Measurements from ENCODE around the gene DIO3.

DIO3 gene

DNA sequence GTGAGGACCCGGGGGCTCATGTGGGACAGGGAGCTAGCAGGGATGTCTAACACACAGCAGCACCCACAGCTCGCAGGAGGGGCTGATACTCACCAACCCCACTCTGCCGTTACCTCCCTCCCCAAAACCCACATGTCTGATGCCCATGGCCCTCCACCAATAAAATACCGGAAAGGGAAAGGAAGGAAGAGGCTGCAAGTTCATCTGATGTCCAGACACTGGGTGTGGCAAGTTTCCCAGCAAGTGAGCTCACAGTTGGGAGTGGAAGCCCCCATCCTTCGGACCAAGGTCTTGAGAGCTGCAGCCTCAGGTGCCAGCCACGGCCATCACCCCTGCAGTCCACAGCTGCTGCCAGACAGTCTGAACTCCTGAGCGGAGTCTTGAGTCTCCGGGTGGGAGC is 39.3 kb upstream of the DIO3 start:
- H3K27me3 ChIP-seq (ENCODE audit: insufficient read depth, low read depth): peaks cover 33% of the 10 kb centered on the region; the same call in 1 of the 2 replicates
- H2AFZ ChIP-seq (ENCODE audit: low read depth): no peak overlapping the region
- H4K20me1 ChIP-seq (ENCODE audit: insufficient read depth): no peaks in the 10 kb centered on the region
- no peaks in the 10 kb centered on the region for H3K4me1 ChIP-seq (ENCODE audit: low read depth, poor library complexity, severe bottlenecking)
- no peak overlapping the region for H3K4me2 ChIP-seq
- no peak overlapping the region for H3K9ac ChIP-seq
- H3K79me2 ChIP-seq (ENCODE audit: insufficient read depth, low read depth): no peaks in the 10 kb centered on the region
- no peaks in the 10 kb centered on the region for H3K36me3 ChIP-seq (ENCODE audit: insufficient read depth)
- no peak overlapping the region for H3K4me3 ChIP-seq (IDR thresholded peaks at IDR 0.05; ENCODE audit: insufficient read depth, low read depth, low read length)
- no peak overlapping the region for H3K27ac ChIP-seq
- TF ChIP-seq, protein P1, sequence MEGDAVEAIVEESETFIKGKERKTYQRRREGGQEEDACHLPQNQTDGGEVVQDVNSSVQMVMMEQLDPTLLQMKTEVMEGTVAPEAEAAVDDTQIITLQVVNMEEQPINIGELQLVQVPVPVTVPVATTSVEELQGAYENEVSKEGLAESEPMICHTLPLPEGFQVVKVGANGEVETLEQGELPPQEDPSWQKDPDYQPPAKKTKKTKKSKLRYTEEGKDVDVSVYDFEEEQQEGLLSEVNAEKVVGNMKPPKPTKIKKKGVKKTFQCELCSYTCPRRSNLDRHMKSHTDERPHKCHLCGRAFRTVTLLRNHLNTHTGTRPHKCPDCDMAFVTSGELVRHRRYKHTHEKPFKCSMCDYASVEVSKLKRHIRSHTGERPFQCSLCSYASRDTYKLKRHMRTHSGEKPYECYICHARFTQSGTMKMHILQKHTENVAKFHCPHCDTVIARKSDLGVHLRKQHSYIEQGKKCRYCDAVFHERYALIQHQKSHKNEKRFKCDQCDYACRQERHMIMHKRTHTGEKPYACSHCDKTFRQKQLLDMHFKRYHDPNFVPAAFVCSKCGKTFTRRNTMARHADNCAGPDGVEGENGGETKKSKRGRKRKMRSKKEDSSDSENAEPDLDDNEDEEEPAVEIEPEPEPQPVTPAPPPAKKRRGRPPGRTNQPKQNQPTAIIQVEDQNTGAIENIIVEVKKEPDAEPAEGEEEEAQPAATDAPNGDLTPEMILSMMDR (conservative IDR thresholded peaks at IDR 0.05; ENCODE audit: low read depth, low read length): no peak

DNA sequence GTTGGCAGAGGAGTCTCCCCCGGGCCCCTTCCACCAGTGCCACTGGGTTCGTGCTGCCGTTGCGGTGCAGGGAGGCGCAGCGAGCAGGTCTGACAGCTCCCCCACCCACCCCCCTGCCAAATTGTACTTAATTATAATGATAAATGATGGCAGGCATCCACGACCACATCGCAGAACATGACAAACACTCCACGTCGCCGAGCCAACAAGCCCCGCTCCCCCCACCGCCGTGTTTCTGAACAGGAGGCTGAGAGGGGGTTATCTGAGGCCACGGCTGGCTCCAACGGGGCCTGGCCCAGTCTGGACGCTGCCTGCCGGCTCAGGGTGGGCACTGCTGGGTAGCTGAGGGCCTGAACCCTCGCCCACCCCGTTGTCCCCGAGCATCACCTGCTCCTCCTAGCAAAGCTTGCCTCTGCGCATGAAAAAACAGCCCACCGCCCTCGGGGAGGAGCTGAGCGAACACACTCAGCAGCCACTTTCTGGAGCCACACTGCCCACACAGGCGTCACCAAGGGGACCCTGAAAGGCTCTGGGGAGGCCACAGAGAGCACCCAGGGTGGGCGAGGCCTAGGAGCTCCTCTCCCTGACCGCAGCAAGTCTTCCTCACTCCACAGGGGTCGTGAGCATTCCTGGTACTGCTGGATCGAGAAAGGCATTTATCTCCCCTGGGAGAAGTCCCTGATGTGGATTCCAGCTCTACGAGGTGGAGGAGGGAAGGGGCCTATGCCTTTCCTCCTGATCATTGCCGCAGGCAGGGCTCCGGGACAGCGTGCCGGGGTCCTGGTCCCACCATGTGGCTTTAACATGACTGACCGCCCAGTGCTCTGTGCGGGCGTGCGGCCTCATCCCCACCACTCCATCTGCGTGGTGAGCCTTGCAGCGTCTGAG is 35.4 kb upstream of the DIO3 start:
- Histone ChIP-seq H3K4me1 (ENCODE audit: low read depth, poor library complexity, severe bottlenecking) (no peaks in the 10 kb centered on the region), H3K4me2 (no peak overlapping the region), H3K9ac (no peak overlapping the region), H3K4me3 (IDR thresholded peaks at IDR 0.05; ENCODE audit: insufficient read depth, low read depth, low read length) (no peak overlapping the region), H3K27me3 (ENCODE audit: insufficient read depth, low read depth) (peaks cover 24% of the 10 kb centered on the region; the same call in 1 of the 2 replicates), H3K36me3 (ENCODE audit: insufficient read depth) (no peaks in the 10 kb centered on the region), H4K20me1 (ENCODE audit: insufficient read depth) (no peaks in the 10 kb centered on the region), H3K27ac (no peak overlapping the region), H2AFZ (ENCODE audit: low read depth) (no peak overlapping the region), H3K79me2 (ENCODE audit: insufficient read depth, low read depth) (no peaks in the 10 kb centered on the region)
- TF ChIP-seq, protein P1 (conservative IDR thresholded peaks at IDR 0.05; ENCODE audit: low read depth, low read length): no peak

DNA sequence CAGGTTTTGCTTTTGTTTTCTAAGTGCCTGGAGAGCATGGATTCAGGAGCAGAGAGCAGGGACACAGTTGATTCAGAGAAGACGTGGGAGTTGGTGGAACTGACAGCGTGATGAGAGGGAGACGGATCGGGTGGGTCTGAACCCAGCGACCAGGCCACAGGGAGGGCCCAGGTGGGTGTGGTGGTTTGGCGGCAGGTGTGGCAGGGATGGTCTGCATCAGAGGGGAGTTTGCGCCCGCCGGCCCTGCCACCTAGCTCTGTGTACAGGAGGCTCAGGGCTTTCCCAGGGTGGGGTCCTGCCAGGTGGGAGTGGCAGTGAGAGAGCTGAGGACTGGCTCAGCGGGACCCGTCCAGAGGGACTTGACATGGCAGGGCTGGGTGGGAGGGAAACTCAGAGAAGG is 33.3 kb upstream of the DIO3 start:
- TF ChIP-seq, protein P1 (conservative IDR thresholded peaks at IDR 0.05; ENCODE audit: low read depth, low read length): no peak
- Histone ChIP-seq H2AFZ (ENCODE audit: low read depth) (no peak overlapping the region), H3K4me1 (ENCODE audit: low read depth, poor library complexity, severe bottlenecking) (no peaks in the 10 kb centered on the region), H3K27ac (no peak overlapping the region), H3K9ac (no peak overlapping the region), H3K27me3 (ENCODE audit: insufficient read depth, low read depth) (peaks cover 29% of the 10 kb centered on the region; the same call in 1 of the 2 replicates), H3K79me2 (ENCODE audit: insufficient read depth, low read depth) (no peaks in the 10 kb centered on the region), H3K36me3 (ENCODE audit: insufficient read depth) (no peaks in the 10 kb centered on the region), H3K4me2 (no peak overlapping the region), H3K4me3 (IDR thresholded peaks at IDR 0.05; ENCODE audit: insufficient read depth, low read depth, low read length) (no peak overlapping the region), H4K20me1 (ENCODE audit: insufficient read depth) (no peaks in the 10 kb centered on the region)

DNA sequence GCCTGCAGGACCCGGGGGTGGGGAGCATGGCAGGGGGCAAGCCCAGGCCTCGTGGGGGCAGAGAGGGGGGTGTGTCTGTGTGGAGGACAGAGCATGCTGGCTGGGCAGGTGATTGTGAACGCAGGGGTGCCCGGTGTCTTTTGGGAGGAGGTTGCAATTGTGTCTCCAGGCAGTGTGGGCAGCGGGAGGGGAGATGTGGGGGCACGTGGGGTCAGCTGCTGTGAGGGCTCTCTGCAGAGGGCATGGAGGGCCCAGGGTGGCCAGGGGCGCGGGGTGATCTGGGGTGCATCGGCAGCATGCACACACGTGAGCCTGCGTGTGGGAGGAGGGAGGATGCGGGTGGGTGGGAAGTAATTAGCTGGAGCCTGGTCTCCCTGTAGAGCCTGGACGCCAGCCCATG is 32.2 kb upstream of the DIO3 start:
- Histone ChIP-seq H4K20me1 (ENCODE audit: insufficient read depth) (no peaks in the 10 kb centered on the region), H3K4me1 (ENCODE audit: low read depth, poor library complexity, severe bottlenecking) (no peaks in the 10 kb centered on the region), H3K27ac (no peak overlapping the region), H3K4me2 (no peak overlapping the region), H2AFZ (ENCODE audit: low read depth) (no peak overlapping the region), H3K36me3 (ENCODE audit: insufficient read depth) (no peaks in the 10 kb centered on the region), H3K4me3 (IDR thresholded peaks at IDR 0.05; ENCODE audit: insufficient read depth, low read depth, low read length) (no peak overlapping the region), H3K79me2 (ENCODE audit: insufficient read depth, low read depth) (no peaks in the 10 kb centered on the region), H3K9ac (no peak overlapping the region), H3K27me3 (ENCODE audit: insufficient read depth, low read depth) (peaks cover 32% of the 10 kb centered on the region)
- TF ChIP-seq, protein P1 (conservative IDR thresholded peaks at IDR 0.05; ENCODE audit: low read depth, low read length): no peak

Measured in KMS-11 (cell line).